T47D (cell line): ENCODE results near the gene CHRNA9.

Source experiments
- DNase-seq, 2 experiments: peaks; one replicate each; pipeline versions ENCODE4 v3.0.0 to v3.0.0-alpha.2; 2011 to 2012; ENCODE audit warnings: low read depth in 1 of 2, low spot score in 1 of 2
- JUND ChIP-seq: IDR thresholded peaks from 2 replicates; pipeline ENCODE4 v1.6.1; 2012; ENCODE audit warnings: low read depth
- in situ Hi-C: cut with HindIII; loops from 2 replicates; pipeline ENCODE4 v1.10.0; 2016; ENCODE audit warnings: low sequenced_read_pairs, low pct_unique_long_range_greater_than_20kb

The CHRNA9 gene

DNA sequence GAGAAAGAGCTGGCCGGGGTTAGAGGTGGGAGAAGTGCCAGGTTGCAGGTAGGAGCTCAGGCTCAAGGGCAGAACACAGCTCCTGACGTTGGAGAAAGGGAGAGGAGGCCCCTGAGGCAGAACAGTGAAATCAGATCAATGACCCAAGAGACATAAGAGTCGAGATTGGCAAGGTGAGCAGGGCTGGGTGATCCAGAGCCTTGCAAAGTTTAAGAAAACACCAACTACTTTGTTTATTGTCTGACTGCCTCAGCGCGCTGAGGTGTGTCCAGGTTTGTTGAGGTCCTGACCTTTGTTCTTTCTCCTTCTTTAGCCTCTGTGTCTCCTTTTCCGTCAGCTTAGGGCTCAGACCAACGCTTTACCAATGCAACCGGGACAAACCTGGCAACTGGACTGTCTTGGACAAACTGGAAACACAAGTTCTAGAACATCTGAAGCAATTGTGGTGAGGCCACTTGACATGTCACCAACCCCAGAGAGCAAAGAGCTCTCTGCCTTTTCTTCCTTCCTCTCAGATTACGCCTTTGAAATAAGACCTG lies 28.3 kb downstream of the CHRNA9 start:
- in situ Hi-C loops: no loop called here
- no peak for TF ChIP-seq JUND

DNA sequence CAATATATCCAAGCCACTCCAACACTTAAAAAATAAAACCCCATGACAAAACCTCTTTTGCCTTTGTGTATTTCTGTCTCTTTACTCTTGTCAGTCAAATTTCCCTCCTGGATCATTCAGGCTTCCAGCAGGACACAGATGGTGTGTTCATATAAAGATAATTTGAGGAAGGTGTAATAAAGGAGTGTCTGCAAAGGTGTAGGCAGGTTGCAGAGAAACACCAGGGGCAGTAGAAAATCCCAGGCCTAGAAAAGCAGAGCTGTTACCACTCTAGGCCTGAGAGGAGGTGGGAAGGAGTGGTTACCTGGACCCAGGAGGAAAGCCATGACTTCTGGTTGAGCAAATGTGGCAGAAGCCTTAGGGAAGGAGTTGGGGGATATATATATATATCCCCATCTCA lies 28.8 kb downstream of the CHRNA9 start:
- in situ Hi-C loops: no loop called here
- TF ChIP-seq JUND: no peak
- no peak for DNase-seq

More for the DNA sequence above, 28.3 kb downstream of the CHRNA9 start:
- peak in 1 of 2 experiments; percentile 92 for DNase-seq

DNA sequence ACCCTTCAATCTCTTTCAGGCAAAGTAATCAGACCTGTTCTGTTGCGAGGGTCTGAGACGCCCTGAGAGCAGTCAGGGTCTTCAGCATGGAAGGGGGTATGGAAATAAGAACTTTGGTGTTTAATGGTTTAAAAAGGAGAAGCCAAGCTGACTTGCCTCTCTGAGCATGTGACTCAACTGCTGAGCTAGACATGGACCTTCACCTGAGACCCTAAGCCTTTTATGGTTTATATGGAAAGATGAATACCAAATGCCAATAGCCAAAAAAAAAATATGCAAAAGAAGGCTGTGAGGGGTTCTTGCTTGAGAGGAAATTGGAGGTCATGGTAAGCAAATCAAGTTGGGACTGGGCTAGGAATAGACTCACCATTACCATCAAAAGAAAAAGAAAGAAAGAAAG lies 30.6 kb downstream of the CHRNA9 start:
- no peak for DNase-seq
- TF ChIP-seq JUND: no peak
- in situ Hi-C loops: no loop called here

DNA sequence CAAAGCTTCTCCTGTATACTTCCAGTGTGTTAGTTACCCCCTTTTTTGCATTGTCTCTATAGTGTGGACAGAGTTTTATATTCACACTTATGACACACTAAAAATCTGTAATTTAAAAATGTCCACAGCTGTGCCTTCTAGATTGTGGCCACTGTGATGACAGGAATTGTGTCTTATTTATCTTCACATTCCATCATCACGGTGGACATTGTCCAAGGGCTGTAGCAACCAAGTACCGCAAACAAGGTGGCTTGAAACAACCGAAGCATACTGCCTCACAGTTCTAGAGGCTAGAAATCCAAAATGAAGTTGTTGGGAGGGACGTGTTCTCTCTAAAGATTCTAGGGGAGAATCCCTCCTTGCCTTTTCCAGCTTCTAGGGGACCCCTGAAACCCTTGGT lies 32.3 kb downstream of the CHRNA9 start:
- in situ Hi-C loops: no loop called here
- no peak for TF ChIP-seq JUND
- peak in 1 of 2 experiments; percentile 80 for DNase-seq

DNA sequence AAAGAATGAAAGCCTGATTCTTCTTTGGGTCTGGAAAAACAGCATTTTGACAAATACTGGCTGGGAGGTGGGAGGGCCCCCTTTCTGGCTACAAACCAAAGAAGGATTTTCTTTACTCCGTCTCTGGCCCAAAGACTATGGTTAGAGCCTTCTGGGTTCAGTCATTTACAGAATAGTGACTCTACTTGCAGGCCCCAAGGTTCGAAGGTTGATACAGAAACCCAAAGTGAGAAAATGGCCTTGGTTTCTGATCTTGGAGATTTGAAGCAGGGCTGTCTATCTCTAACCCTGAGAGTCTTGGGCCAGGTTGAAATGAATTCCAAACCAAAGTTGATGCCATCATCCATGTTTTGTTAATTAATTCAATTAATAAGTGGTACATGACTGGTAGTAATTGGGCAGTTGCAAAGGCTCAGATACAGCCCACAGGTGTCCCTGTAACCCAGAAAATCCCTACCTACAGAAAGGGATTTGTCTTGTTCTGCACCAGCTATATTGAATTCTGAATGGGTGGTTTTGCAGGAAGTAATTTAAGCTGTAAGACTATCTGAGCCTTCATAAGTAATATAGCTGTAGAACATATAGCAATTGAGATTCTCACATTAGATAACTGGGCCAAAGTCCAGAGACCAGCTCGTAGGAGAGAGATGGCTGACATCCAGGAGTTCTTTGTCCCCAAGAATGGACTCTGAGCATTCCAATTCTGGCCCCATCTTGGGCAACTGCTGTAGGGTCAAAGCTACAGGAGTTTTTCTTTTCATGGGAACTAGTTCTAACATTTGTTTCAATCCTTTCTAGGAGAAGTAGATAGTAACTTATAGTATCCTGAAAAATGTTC lies 34.5 kb downstream of the CHRNA9 start:
- in situ Hi-C loops: no loop called here
- DNase-seq: peak in 1 of 2 experiments; percentile 48
- TF ChIP-seq JUND: no peak

DNA sequence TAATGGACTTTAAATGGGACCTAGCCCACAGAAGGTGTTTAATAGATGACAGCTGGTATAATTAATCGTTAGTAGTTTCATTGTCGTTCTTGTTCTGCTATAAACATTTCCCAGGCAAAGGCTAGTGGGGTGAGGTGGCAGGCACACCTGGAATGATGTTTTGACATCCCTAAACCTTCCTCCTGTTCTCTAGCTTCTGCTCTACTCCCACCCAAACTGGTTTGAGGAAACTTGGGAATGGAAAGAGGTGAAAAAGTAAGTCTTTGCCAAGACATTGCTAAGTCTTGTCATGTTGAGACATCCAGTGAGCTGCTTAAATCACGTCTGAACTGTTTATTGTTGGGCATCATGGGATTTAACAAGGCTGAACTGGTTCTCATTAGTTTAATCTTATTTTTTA lies 37.5 kb downstream of the CHRNA9 start:
- no peak for TF ChIP-seq JUND
- DNase-seq: no peak
- in situ Hi-C loops: no loop called here

DNA sequence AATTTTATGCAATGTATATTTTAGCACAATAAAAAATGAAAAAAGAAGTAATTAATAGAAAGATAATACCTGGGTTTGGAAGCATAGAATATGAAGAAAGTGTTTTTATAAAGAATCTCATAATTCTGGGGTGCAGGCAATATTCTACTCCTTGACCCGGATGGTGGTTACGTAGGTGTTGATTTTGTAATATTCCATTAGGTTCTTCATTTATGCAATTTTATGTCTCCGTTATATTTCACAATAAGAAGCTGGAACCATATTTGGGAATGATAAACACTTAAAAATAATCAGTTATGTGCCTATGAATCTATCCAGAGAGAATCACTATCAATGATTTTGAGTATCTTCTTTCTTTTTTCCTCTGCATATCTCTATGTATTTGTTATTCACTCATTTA lies 38.5 kb downstream of the CHRNA9 start:
- in situ Hi-C loops: no loop called here
- no peak for TF ChIP-seq JUND
- no peak for DNase-seq

DNA sequence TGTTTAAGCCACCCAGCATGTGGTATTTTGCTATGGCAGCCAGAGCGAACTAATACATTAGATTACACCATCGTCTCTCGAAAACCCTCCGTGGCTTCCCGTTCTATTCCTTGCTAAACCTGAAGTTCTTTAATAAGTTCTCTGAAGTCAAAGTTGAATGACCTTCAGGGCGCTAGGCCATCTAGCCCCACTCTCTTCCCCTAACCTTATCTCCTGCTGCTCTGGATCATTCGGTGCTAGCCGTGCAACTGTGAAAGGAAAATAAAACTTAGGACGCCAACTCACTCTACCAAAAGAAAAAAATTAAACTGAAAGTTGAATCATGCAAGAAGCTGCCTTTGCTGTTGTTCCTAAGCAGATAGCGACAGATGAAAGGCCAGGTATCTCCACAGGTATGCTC lies 40.0 kb downstream of the CHRNA9 start:
- in situ Hi-C loops: no loop called here
- TF ChIP-seq JUND: no peak
- DNase-seq: no peak

DNA sequence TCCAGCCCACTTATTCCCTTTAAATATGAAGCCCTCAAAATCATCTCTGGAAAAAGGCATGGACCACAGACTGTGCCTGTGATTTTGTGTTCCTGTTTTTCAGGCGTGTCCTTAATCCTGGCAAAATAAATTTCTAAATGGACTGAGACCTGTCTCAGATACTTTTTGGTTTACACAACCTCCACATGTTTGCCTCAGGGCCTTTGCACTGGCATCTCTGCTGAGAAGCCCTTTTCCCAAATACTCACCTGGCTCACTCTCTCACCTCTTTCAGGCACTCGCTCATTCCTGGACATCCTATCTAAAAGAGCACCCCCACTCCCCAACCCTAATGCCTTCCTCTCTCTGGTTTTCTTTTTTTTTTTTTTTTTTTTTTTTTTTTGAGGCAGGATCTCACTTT lies 40.5 kb downstream of the CHRNA9 start:
- no peak for DNase-seq
- in situ Hi-C loops: no loop called here
- no peak for TF ChIP-seq JUND

DNA sequence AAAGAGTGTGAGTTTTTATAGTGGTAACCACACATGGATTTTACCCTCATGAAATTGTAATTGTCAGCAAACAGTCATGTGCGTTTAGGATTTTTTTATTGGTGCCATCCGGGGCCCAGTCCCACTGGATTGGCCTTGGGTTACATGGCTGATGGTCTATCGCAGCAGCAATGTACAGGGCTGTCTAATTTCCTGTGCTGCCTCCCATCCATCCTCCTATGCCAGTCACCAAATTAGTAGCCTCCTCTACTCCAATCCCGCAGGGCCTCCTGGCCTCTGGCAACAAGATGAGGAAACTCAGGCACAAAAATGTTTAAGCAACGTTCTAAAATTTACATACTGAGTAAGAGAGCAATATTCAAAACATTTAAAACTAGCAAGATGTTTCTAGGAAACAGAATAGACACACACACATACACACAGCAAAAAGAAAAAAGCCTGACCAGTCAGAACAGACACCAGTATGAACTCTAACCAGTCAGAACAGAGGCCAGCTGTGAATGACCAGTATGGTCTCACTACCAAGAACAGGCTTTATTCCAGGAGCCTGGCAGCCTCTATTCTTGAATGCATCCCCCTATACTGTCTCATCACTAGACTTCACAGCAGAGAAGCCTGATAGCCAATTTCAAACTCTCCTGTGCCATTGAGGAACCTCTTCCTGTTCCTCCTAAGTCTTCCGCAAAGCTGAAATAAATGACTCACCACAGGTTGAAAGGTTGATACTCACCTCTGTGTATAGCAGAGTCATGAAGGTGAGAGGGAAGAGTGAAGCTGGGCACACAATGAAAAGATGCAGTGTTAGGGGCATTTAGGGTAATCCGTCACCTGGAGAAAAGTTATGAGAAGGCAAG lies 42.6 kb downstream of the CHRNA9 start:
- no peak for DNase-seq
- in situ Hi-C loops: no loop called here
- TF ChIP-seq JUND: no peak

DNA sequence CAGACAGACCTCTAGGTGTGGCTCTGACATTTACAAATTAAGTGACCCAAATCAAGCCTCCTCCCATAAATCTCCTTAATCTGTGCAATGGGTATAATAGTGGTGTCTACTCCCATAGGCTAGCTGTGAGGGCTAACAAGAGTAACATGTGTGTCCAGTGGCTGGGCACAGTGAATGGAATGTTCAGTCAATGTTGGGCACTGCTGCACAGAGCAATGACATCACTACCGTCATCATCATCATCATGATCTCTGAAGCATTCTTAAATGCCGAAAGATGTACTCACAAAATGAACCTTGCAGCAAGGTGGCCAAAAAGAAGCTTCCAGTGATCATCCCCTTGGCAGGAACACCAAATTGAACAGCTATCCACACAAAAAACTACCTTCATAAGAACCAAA lies 43.5 kb downstream of the CHRNA9 start:
- TF ChIP-seq JUND: no peak
- no peak for DNase-seq
- in situ Hi-C loops: no loop called here

DNA sequence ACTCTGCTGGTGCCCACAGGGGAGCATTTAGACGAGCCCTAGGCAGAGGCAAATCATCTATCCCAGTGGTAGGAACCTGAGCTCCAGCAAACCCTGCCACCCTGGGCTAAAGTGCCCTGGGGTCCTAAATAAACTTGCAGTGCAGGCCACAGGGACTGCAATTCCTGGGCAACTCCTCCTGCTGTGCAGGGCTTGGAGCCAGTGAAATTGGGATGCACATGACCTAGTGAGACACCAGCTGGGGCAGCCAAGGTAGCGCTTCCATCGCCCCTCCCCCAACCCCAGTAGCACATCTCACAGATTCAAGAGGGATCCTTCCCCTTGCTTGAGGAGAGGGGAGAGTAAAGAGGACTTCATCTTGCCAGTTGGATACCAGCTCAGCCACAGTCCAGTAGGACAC lies 44.1 kb downstream of the CHRNA9 start:
- TF ChIP-seq JUND: no peak
- DNase-seq: no peak
- in situ Hi-C loops: no loop called here

DNA sequence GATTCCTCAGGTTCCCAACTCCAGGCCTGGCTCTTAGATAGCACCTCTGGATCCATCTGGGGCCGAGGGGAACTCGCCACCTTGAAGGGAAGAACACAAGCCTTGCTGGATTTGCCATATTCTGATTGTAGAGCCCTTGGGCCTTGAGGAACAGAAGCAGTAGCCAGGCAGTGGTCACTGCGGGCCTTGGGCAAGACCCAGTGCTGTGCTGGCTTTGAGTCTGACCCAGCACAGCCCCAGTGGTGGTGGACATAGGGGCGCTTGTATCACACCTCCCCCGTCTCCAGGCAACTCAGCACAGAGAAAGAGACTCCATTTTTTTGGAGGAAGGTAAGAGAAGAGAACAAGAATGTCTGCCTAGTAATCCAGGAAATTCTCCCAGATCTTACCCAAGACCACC lies 45.5 kb downstream of the CHRNA9 start:
- TF ChIP-seq JUND: no peak
- in situ Hi-C loops: no loop called here
- DNase-seq: no peak
